Posterior cingulate gyrus (tissue), 11 donors: ENCODE results near the gene SPSB4.
"Not testable (repeated sequence)": the region's sequence is repeated elsewhere in the genome, so short reads cannot be mapped to it uniquely, and the experiment has no call there.

Source experiments
- DNase-seq, 10 donors: peaks; one replicate each; pipeline versions ENCODE4 v3.0.0 to v3.0.0-alpha.2; 2020 to 2021; ENCODE audit warnings: mixed read lengths in 3 of 10
- intact Hi-C: fragments of 100-400 bp; cut with DNase I; formaldehyde crosslinking; loops from one replicate; pipeline ENCODE4 v1.15.1; 2023

The SPSB4 gene

GRCh38 chr3:141050576-141051442, at the start of gene SPSB4:
Gene SPSB4, plus strand, starts transcription at chr3:141051347. Its CDS starts 14,758 bp downstream, at chr3:141066105.
- DNase-seq, result peak in 4 of 10 donors; percentile 17 to 79 (median 48)
- intact Hi-C loops, result no loop called here

GRCh38 chr3:141006344-141006743, 44.8 kb upstream of the SPSB4 start:
- DNase-seq, result no peak
- intact Hi-C loops, result no loop called here

GRCh38 chr3:141009496-141009895, 41.7 kb upstream of the SPSB4 start:
- intact Hi-C loops, result no loop called here
- no peak for DNase-seq

GRCh38 chr3:141011232-141011996, 39.7 kb upstream of the SPSB4 start:
- intact Hi-C loops, result loop anchor here (1.0 kb wide), 1 partner anchor 181 kb away; no protein-coding TSS in a partner anchor
- peak; percentile 74 to 97 (median 88) for DNase-seq

GRCh38 chr3:141011997-141012262, 39.2 kb upstream of the SPSB4 start:
- DNase-seq, result no peak
- intact Hi-C loops, result loop anchor here (1.0 kb wide), 1 partner anchor 180 kb away; no protein-coding TSS in a partner anchor

GRCh38 chr3:141012571-141012970, 38.6 kb upstream of the SPSB4 start:
- DNase-seq, result no peak
- intact Hi-C loops, result no loop called here

- intact Hi-C loops, result no loop called here
- no peak for DNase-seq
These were observed 35.7 kb upstream of the SPSB4 start for GRCh38 chr3:141015481-141015880.

GRCh38 chr3:141017366-141018322, 33.5 kb upstream of the SPSB4 start:
- intact Hi-C loops, DNase-seq: not testable (repeated sequence)

GRCh38 chr3:141019244-141019643, 31.9 kb upstream of the SPSB4 start:
- DNase-seq, result peak in 1 of 10 donors; percentile 75
- intact Hi-C loops, result no loop called here

- intact Hi-C loops, result no loop called here
These were observed 30.9 kb upstream of the SPSB4 start for GRCh38 chr3:141020143-141020830.

GRCh38 chr3:141021261-141021660, 29.9 kb upstream of the SPSB4 start:
- intact Hi-C loops, result no loop called here
- no peak for DNase-seq

More at GRCh38 chr3:141020143-141020830, 30.9 kb upstream of the SPSB4 start:
- peak in 1 of 10 donors; percentile 50 for DNase-seq

- intact Hi-C loops, result no loop called here
These were observed 20.9 kb upstream of the SPSB4 start for GRCh38 chr3:141030296-141030695.

GRCh38 chr3:141039589-141039988, 11.6 kb upstream of the SPSB4 start:
- no peak for DNase-seq
- intact Hi-C loops, result no loop called here

More at GRCh38 chr3:141030296-141030695, 20.9 kb upstream of the SPSB4 start:
- DNase-seq, result no peak

GRCh38 chr3:141044695-141045641, 6.2 kb upstream of the SPSB4 start:
- intact Hi-C loops, result no loop called here

GRCh38 chr3:141045849-141046248, 5.3 kb upstream of the SPSB4 start:
- DNase-seq, result no peak
- intact Hi-C loops, result no loop called here

More at GRCh38 chr3:141044695-141045641, 6.2 kb upstream of the SPSB4 start:
- DNase-seq, result no peak

GRCh38 chr3:141047168-141047567, 4.0 kb upstream of the SPSB4 start:
- intact Hi-C loops, result no loop called here
- DNase-seq, result no peak

- no peak for DNase-seq
- intact Hi-C loops, result no loop called here
These were observed 1.5 kb upstream of the SPSB4 start for GRCh38 chr3:141049681-141050080.

- DNase-seq, result peak in 2 of 10 donors; percentile 28 to 71
- intact Hi-C loops, result no loop called here
These were observed 475 bp downstream of the SPSB4 start for GRCh38 chr3:141051443-141052200.
